Activated T-helper 1 cell treated with anti-CD3 and anti-CD28 coated beads, Interleukin-2, amount 50 U/mL, for 16 hours (primary cell): ENCODE data around the gene BRSK2.

Experiments
- DNase-seq, 2 donors: peaks; one replicate each; pipeline ENCODE4 v3.0.0-alpha.2; 2020; ENCODE audit warnings: low read depth in 1 of 2, low spot score in 1 of 2

BRSK2 gene

GRCh38 chr11:1450949-1451710 is 61.4 kb downstream of the BRSK2 start:
- no peak for DNase-seq

- DNase-seq: no peak
Observed at GRCh38 chr11:1451781-1452470, 62.2 kb downstream of the BRSK2 start.

- DNase-seq: no peak
Observed at GRCh38 chr11:1452744-1453143, 63.0 kb downstream of the BRSK2 start.

- DNase-seq: no peak
Observed at GRCh38 chr11:1453611-1454034, 63.9 kb downstream of the BRSK2 start.

GRCh38 chr11:1454576-1454975 is 64.8 kb downstream of the BRSK2 start:
- no peak for DNase-seq

- no peak for DNase-seq
Observed at GRCh38 chr11:1455032-1455762, 65.5 kb downstream of the BRSK2 start.

GRCh38 chr11:1455763-1456060 is 66.0 kb downstream of the BRSK2 start:
- no peak for DNase-seq

- DNase-seq: no peak
Observed at GRCh38 chr11:1456176-1456575, 66.4 kb downstream of the BRSK2 start.

GRCh38 chr11:1456596-1457325 is 67.0 kb downstream of the BRSK2 start:
- DNase-seq: no peak

GRCh38 chr11:1457326-1457680 is 67.6 kb downstream of the BRSK2 start:
- no peak for DNase-seq

- no peak for DNase-seq
Observed at GRCh38 chr11:1457856-1458255, 68.1 kb downstream of the BRSK2 start.

GRCh38 chr11:1458340-1459218 is 68.8 kb downstream of the BRSK2 start:
- DNase-seq: no peak

GRCh38 chr11:1459219-1459575 is 69.5 kb downstream of the BRSK2 start:
- DNase-seq: no peak

GRCh38 chr11:1459764-1460395 is 70.1 kb downstream of the BRSK2 start:
- no peak for DNase-seq

GRCh38 chr11:1460396-1460985 is 70.8 kb downstream of the BRSK2 start:
- no peak for DNase-seq

GRCh38 chr11:1460986-1461825 is 71.5 kb downstream of the BRSK2 start:
- DNase-seq: no peak

- no peak for DNase-seq
Observed at GRCh38 chr11:1461826-1462697, 72.3 kb downstream of the BRSK2 start.

GRCh38 chr11:1462698-1462975 is 72.9 kb downstream of the BRSK2 start:
- DNase-seq: no peak
